MG63 (cell line): ENCODE measurements around the gene ENTPD6. TPM values are rescaled to one million over a fixed set of nuclear protein-coding genes. Genes with fewer than 3 reads are reported as not detected.
"Not testable (repeated sequence)": the region's sequence is repeated elsewhere in the genome, so short reads cannot be mapped to it uniquely, and the experiment has no call there.

Experiments used
- DNase-seq: peaks from one replicate; pipeline ENCODE4 v3.0.0-alpha.2; 2020
- H3K27me3 ChIP-seq: fragments of 250-450 bp; sonication (Bioruptor Pico); 2 replicates; pipeline ENCODE4 v1.5.1; 2020; ENCODE audit warnings: mild to moderate bottlenecking, moderate library complexity
- H3K36me3 ChIP-seq: fragments of 250-450 bp; sonication (Bioruptor Pico); 2 replicates; pipeline ENCODE4 v1.5.1; 2020; ENCODE audit warnings: mild to moderate bottlenecking, moderate library complexity
- H3K4me3 ChIP-seq: fragments of 250-450 bp; sonication (Bioruptor Pico); 2 replicates; pipeline ENCODE4 v1.5.1; 2020; ENCODE audit warnings: mild to moderate bottlenecking, moderate library complexity
- H3K9me3 ChIP-seq: fragments of 250-450 bp; sonication (Bioruptor Pico); 2 replicates; pipeline ENCODE4 v1.5.1; 2020; ENCODE audit warnings: mild to moderate bottlenecking, moderate library complexity
- total RNA-seq: library from RNA; depleted of rRNA; stranded (reverse); fragments of >200 nt; shearing (Covaris generic); gene quantifications from 2 replicates; pipeline ENCODE4 v1.2.3, GENCODE V29; 2014; ENCODE audit warnings: low replicate concordance; rRNA removed

The ENTPD6 gene
- 41.4 and 59.6 TPM in 2 replicates for total RNA-seq

- peak; percentile 79 for DNase-seq
- Histone ChIP-seq H3K36me3 (no peaks in the 10 kb centered on the region), H3K9me3 (no peaks in the 10 kb centered on the region), H3K27me3 (no peaks in the 10 kb centered on the region), H3K4me3 (peak within 1 kb of the TSS; percentile 80)
These were observed at the start of gene ENTPD6 for GRCh38 chr20:25195014-25195961. ENTPD6 (plus strand) TSS chr20:25195712; CDS start chr20:25206537, 10,825 bp downstream.

DNA sequence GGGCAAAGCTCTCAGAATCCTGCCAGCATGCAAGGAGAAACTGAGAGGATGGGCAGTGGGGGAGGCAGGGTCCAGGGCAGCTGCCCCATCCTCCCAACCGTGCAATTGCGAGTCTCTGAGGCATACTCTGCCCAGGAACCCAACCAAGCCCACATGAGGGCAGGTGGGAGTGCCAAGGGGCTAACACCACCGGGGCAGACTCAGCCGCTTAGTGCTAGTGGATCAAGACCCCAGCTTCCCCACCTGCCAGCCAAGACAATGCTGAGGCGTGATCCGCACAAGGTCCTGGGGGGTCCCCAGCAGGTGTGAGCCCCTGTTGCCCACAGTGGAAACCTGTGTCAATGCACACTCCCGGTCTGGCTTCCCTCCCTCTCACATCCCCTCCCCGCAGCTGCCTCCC, 48.5 kb upstream of the ENTPD6 start:
- no peaks in the 10 kb centered on the region for H3K27me3 ChIP-seq
- H3K9me3 ChIP-seq: no peaks in the 10 kb centered on the region
- H3K36me3 ChIP-seq: no peaks in the 10 kb centered on the region
- no peak for DNase-seq
- H3K4me3 ChIP-seq: no peak overlapping the region

GRCh38 chr20:25147716-25148115, 47.8 kb upstream of the ENTPD6 start:
- no peak for DNase-seq
- H3K4me3 ChIP-seq: no peak overlapping the region
- no peaks in the 10 kb centered on the region for H3K9me3 ChIP-seq
- H3K36me3 ChIP-seq: no peaks in the 10 kb centered on the region
- no peaks in the 10 kb centered on the region for H3K27me3 ChIP-seq

DNA sequence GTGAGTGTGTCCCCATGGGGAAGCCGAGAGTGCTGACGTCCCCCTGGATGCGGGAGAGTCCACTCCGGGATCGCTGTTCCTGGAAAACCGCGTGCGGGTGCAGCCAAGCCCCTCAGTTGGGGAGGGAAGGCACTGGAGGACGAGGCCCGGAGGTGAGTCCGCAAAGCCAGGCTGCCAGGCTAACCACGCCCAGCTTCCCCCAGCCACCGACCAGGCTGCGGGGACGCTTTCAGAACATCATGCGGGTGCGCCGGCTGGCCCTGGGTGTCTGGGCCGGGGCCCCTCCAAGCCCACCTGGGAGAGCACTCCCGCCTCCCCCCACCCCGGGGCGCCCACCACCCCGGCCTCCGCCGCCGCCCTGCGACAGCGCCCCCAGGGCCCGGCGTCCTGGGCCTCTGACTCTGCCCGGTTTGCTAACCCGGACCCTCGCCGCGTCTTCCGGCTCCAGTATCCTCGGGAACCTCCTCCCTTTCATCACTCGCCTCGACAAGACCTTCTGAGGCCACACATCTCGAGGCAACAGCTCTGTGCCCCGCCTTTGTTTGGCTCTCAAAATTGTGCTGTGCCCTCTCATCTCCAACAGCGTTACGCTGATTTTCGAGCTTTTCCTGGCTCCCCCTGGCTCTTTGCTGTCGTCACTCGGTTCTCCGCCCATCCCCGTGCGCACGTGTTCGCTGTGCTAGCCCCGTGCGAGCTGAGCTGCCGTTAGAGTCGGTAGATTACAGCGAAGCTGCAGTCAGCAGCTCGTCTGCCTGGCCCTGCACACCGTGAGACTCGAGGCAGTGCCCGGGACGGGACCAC, 47.1 kb upstream of the ENTPD6 start:
- no peaks in the 10 kb centered on the region for H3K27me3 ChIP-seq
- H3K36me3 ChIP-seq: no peaks in the 10 kb centered on the region
- no peak overlapping the region for H3K4me3 ChIP-seq
- H3K9me3 ChIP-seq: no peaks in the 10 kb centered on the region
- no peak for DNase-seq

- DNase-seq: no peak
- H3K4me3 ChIP-seq: no peak overlapping the region
- H3K27me3 ChIP-seq: no peaks in the 10 kb centered on the region
- no peaks in the 10 kb centered on the region for H3K36me3 ChIP-seq
- no peaks in the 10 kb centered on the region for H3K9me3 ChIP-seq
These were observed 46.3 kb upstream of the ENTPD6 start for GRCh38 chr20:25148982-25149846.

- Histone ChIP-seq H3K27me3 (no peaks in the 10 kb centered on the region), H3K4me3 (no peak overlapping the region), H3K9me3 (no peaks in the 10 kb centered on the region), H3K36me3 (no peaks in the 10 kb centered on the region)
- no peak for DNase-seq
These were observed 45.5 kb upstream of the ENTPD6 start for GRCh38 chr20:25150016-25150415.

DNA sequence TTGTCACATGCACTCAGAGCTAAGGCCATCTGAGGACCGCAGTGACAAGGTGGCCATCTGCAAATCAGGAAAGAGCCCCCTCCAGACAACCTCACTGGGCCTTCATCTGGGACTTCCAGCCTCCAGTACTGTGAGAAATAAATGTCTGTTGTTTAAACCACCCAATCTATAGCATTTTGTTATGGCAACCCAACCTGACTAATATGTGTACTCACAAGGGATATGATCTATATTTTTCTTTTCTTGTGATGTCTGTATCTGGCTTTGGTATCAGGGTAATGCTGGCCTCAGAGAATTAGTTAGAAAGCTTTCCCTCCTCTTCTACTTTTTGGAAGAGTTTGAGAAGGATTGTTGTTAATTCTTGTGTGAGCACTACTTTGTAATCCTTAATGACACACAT, 37.5 kb upstream of the ENTPD6 start:
- H3K9me3 ChIP-seq: no peaks in the 10 kb centered on the region
- DNase-seq: no peak
- no peak overlapping the region for H3K4me3 ChIP-seq
- no peaks in the 10 kb centered on the region for H3K27me3 ChIP-seq
- H3K36me3 ChIP-seq: no peaks in the 10 kb centered on the region

DNA sequence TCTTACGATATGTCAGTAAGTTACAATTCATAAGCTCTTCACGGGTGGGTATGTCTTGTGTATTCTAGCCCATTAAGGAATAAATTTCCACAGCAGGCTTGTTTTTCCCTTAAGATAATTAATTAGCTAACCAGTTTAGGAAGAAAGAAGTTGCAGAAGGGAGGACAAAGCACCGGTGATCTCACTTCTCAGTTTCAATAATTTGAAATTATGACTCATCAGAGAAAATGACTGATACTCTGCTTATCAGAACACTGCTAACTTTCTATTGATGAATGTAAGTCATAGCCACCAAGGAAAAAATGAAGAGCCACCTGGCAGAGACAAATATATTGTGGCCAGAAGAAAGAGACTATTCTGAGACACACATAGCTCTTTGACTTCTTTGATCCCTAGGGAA, 35.0 kb upstream of the ENTPD6 start:
- Histone ChIP-seq H3K9me3 (no peaks in the 10 kb centered on the region), H3K36me3 (no peaks in the 10 kb centered on the region)

GRCh38 chr20:25160897-25161296, 34.6 kb upstream of the ENTPD6 start:
- no peak for DNase-seq
- H3K4me3 ChIP-seq: no peak overlapping the region
- no peaks in the 10 kb centered on the region for H3K36me3 ChIP-seq
- H3K27me3 ChIP-seq: no peaks in the 10 kb centered on the region
- H3K9me3 ChIP-seq: no peaks in the 10 kb centered on the region

More for the DNA sequence above, 35.0 kb upstream of the ENTPD6 start:
- no peak for DNase-seq
- Histone ChIP-seq H3K4me3 (no peak overlapping the region), H3K27me3 (no peaks in the 10 kb centered on the region)

DNA sequence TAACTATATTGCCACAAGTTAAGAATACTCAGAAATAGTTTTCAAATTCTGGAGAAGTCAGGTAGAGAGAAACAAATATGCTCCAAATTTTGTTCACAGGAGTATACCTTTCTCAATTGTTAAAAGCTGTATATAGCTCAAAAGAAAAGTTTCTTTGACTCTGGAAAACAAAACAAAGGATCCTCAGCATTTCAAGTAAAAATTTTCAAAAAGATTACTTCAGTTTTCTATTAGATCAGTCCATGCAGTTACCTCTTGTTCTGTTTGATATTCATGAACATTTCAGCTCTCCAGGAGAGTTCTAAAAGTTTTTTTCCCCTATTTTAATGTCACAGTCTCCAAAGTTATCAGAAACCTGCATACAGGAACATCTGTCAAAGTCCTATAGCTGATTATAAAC, 30.4 kb upstream of the ENTPD6 start:
- Histone ChIP-seq H3K9me3 (no peaks in the 10 kb centered on the region), H3K27me3 (no peaks in the 10 kb centered on the region), H3K36me3 (no peaks in the 10 kb centered on the region), H3K4me3 (no peak overlapping the region)
- DNase-seq: no peak

GRCh38 chr20:25166105-25166782, 29.3 kb upstream of the ENTPD6 start:
- H3K27me3 ChIP-seq, DNase-seq, H3K9me3 ChIP-seq, H3K4me3 ChIP-seq, H3K36me3 ChIP-seq: not testable (repeated sequence)

DNA sequence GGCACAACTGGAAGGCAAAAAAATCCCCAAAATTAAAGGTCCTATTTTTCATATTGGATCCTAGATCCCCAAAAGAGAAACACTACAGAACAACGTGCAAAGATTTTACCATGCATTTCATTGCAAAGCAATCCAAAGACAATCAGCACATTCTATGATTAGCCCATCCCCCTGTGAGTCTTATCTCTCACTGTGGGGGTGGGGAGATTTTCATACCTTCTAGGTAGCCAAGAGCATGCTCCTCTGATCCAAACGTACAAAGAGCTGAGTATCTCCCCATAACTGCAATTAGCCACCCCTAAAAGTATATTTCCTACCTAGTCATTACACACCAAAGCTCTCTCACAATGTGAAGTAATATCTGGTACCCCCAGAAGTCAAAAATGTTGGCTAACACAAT, 22.2 kb upstream of the ENTPD6 start:
- no peaks in the 10 kb centered on the region for H3K36me3 ChIP-seq
- no peaks in the 10 kb centered on the region for H3K27me3 ChIP-seq
- H3K9me3 ChIP-seq: no peaks in the 10 kb centered on the region
- no peak for DNase-seq
- H3K4me3 ChIP-seq: no peak overlapping the region

DNA sequence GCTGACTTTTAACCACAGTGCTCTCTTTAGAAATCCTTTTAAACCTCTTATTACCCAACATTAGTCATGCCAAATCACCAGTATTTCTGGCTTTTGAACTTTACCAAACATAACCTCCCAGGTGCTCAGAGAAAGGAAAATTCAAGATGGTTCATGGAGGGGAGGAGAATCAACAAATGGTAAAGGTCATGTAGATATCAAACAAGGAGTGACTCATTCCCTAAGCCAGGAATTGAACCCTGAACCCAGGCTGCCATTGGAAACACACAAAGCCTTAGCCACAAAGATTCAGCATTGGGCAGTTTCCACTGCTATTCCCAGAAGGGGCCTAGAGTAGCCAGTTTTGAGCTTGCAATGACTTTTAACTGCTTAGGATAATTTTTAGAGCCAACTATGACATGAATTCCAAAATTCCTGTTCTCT, 21.6 kb upstream of the ENTPD6 start:
- no peak for DNase-seq
- Histone ChIP-seq H3K27me3 (no peaks in the 10 kb centered on the region), H3K36me3 (no peaks in the 10 kb centered on the region), H3K9me3 (no peaks in the 10 kb centered on the region), H3K4me3 (no peak overlapping the region)

DNA sequence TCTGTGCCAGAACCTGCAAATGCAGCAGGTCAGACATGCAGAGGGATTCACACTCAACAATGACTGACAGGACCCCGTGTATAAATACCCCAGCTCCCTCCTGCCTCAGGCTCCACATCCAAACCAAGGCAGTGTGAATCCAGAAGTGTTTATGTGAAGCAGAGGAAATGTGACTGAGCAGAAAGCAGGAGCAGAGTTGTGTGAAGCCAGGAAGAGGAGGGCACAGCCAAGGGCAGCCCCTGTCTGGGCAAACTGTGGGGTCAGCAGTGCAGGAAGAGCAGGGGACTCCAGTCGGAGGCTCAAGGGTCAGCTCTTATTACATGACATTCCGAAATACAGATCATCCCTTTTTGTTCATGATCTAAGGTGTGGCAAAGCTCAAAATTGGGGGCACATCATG, 19.3 kb upstream of the ENTPD6 start:
- H3K4me3 ChIP-seq: no peak overlapping the region
- no peaks in the 10 kb centered on the region for H3K27me3 ChIP-seq
- no peak for DNase-seq
- no peaks in the 10 kb centered on the region for H3K36me3 ChIP-seq
- H3K9me3 ChIP-seq: no peaks in the 10 kb centered on the region

GRCh38 chr20:25177890-25178321, 17.6 kb upstream of the ENTPD6 start:
- H3K36me3 ChIP-seq: no peaks in the 10 kb centered on the region
- no peaks in the 10 kb centered on the region for H3K27me3 ChIP-seq
- peak; percentile 73 for DNase-seq
- H3K9me3 ChIP-seq: no peaks in the 10 kb centered on the region
- H3K4me3 ChIP-seq: no peak overlapping the region
